HG02981 (cell line): Measurements from ENCODE around the gene CDC73.
"Not testable (repeated sequence)": the region's sequence is repeated elsewhere in the genome, so short reads cannot be mapped to it uniquely, and the experiment has no call there.

Experiments used
- ATAC-seq: cut with Tn5 transposase; IDR thresholded peaks from one replicate; pipeline ENCODE4 v1.9.1; 2021; ENCODE audit warnings: mild to moderate bottlenecking, moderate library complexity; ENCODE audit not compliant: unreplicated experiment

CDC73 gene

GRCh38 chr1:193113258-193113991, 8.4 kb upstream of the CDC73 start:
- no peak for ATAC-seq

- no peak for ATAC-seq
Measured at GRCh38 chr1:193113992-193114332, 7.9 kb upstream of the CDC73 start.

- no peak for ATAC-seq
Measured at GRCh38 chr1:193114485-193115095, 7.2 kb upstream of the CDC73 start.

GRCh38 chr1:193115629-193116227, 6.1 kb upstream of the CDC73 start:
- ATAC-seq: no peak

GRCh38 chr1:193117167-193117566, 4.7 kb upstream of the CDC73 start:
- not testable (repeated sequence) for ATAC-seq

- ATAC-seq: no peak
Measured at GRCh38 chr1:193118194-193118593, 3.6 kb upstream of the CDC73 start.

GRCh38 chr1:193118803-193119730, 2.8 kb upstream of the CDC73 start:
- no peak for ATAC-seq

- no peak for ATAC-seq
Measured at GRCh38 chr1:193120604-193121166, 1.1 kb upstream of the CDC73 start.

- ATAC-seq: no peak
Measured at GRCh38 chr1:193123751-193124150, 1.9 kb downstream of the CDC73 start.

- no peak for ATAC-seq
Measured at GRCh38 chr1:193125369-193125768, 3.5 kb downstream of the CDC73 start.

- no peak for ATAC-seq
Measured at GRCh38 chr1:193131266-193131860, 9.5 kb downstream of the CDC73 start.

GRCh38 chr1:193140254-193140653, 18.4 kb downstream of the CDC73 start:
- no peak for ATAC-seq

- no peak for ATAC-seq
Measured at GRCh38 chr1:193141804-193142203, 20.0 kb downstream of the CDC73 start.

GRCh38 chr1:193142409-193142808, 20.6 kb downstream of the CDC73 start:
- ATAC-seq: no peak

- ATAC-seq: no peak
Measured at GRCh38 chr1:193143285-193143684, 21.5 kb downstream of the CDC73 start.

- no peak for ATAC-seq
Measured at GRCh38 chr1:193144361-193144938, 22.6 kb downstream of the CDC73 start.

GRCh38 chr1:193144999-193145398, 23.2 kb downstream of the CDC73 start:
- ATAC-seq: no peak

GRCh38 chr1:193156117-193156821, 34.4 kb downstream of the CDC73 start:
- no peak for ATAC-seq

GRCh38 chr1:193156822-193157142, 35.0 kb downstream of the CDC73 start:
- no peak for ATAC-seq

- ATAC-seq: no peak
Measured at GRCh38 chr1:193157360-193157759, 35.5 kb downstream of the CDC73 start.
